ENCODE data around the gene LARGE1.

The LARGE1 gene

GRCh38 chr22:33817512-33818127, 102.7 kb downstream of the LARGE1 start:
- no peak for DNase-seq

- no peak for DNase-seq
Observed at GRCh38 chr22:33812360-33812977, 107.8 kb downstream of the LARGE1 start.

DNA sequence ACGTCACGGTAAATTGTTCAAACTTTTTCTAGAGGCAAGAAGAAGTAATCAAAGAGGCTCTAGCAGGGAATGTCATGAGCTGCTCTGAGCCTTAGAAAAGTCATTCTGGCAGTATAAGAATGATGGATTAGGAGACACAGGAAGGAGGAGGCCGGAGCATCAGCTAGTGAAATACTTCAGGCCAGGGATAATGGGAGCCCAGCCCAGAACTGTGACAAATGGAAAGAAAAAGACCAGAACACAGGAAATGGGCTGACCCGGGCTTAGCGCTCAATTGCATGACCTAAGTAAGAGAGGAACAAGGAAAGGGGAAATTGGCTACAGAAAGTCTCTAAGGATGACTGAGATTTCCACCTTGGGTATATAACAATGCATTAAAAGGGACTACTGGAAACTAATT, 108.6 kb downstream of the LARGE1 start:
- no peak for DNase-seq

- no peak for DNase-seq
Observed at GRCh38 chr22:33811208-33811607, 109.1 kb downstream of the LARGE1 start.

DNA sequence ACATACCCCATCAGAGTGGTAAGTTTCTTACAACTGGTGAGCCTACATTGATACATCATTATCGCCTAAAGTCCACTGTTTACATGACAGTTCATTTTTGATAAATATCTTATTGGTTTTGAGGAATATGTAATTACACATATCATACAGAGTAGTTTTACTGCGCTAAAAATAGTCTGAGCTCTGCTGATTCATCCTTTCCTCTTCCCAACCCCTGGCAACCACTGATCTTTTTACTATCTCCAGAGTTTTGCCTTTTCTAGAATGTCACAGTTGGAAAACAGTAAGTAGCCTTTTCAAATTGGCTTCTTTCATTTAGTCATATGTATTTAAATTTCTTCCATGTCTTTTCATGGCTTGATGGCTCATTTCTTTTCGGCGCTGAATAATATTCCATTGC, 112.8 kb downstream of the LARGE1 start:
- DNase-seq, result no peak

DNA sequence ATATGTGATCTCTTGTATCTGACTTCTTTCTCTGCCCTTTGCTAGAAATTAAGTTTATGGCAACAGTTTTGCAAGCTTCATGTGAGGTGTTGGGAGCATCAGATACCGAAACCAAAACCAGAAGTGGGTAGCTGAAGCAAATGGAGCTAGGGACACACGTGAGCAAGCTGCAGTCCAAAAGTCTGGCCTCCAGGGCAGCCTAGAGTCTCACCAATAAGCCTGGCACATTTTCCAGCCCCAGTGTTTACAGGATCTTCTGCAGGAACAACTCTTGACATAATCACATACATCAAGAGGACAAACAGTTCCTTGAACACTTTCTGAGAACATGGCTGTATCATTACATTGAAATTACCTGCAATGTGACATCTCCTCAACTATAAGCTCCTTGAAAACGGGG, 114.1 kb downstream of the LARGE1 start:
- no peak for DNase-seq

- no peak for DNase-seq
Observed at GRCh38 chr22:33803371-33804282, 116.6 kb downstream of the LARGE1 start.

DNA sequence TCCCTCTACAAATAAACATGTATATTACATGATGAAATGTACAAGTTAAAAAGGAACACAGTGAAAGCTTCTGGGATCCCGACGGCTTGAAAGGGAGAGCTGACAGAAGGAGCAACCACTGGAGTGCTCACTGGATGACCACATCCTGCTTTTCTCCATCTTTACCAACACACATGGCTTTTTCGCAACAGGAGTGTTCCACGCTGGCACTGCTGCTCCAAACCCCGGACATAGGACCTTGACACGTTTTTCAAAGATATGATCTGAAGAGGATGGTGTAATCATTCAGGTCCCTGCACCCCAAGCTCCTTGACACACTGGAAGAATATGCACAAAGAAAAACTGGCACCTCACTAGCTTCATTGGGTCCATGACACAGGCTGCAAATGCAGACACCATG, 121.9 kb downstream of the LARGE1 start:
- DNase-seq, result no peak

GRCh38 chr22:33796494-33796893, 123.8 kb downstream of the LARGE1 start:
- no peak for DNase-seq

- no peak for DNase-seq
Observed at GRCh38 chr22:33793475-33793874, 126.8 kb downstream of the LARGE1 start.

- no peak for DNase-seq
Observed at GRCh38 chr22:33792832-33793231, 127.4 kb downstream of the LARGE1 start.

DNA sequence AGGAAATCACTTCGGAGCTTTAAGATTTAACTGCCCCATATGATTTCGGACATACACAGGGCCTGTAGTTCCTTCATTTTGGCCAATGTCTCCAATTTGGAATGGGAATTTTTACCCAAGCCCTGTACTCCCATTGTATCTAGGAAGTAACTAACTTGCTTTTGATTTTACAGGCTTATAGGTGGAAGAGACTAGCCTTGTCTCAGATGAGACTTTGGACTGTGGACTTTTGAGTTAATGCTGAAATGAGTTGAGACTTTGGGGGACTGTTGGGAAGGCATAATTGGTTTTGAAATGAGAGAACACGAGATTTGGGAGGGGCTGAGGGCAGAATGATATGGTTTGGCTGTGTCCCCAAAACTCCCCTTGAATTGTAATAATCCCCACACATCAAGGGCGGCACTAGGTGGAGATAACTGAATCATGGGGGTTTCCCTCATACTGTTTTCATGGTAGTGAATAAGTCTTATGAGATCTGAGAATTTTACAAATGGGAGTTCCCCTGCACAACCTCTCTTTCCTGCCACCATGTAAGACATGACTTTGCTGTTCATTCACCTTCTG, 130.5 kb downstream of the LARGE1 start:
- DNase-seq, result no peak

DNA sequence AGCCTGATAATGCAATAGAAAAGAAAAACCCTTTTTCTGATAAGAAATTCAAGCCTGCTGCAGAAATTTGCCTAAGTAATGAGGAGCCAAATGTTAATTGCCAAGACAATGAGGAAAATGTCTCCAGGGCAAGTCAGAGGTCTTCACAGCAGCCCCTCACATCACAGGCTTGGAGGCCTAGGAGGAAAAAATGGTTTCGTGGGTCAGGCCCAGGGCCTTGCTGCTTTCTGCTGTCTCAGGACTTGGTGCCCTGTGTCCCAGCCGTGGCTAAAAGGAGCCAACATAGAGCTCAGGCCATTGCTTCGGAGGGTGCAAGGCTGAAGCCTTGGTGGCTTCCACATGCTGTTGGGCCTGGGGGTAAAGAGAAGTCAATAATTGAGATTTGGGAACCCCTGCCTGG, 131.3 kb downstream of the LARGE1 start:
- DNase-seq, result no peak

DNA sequence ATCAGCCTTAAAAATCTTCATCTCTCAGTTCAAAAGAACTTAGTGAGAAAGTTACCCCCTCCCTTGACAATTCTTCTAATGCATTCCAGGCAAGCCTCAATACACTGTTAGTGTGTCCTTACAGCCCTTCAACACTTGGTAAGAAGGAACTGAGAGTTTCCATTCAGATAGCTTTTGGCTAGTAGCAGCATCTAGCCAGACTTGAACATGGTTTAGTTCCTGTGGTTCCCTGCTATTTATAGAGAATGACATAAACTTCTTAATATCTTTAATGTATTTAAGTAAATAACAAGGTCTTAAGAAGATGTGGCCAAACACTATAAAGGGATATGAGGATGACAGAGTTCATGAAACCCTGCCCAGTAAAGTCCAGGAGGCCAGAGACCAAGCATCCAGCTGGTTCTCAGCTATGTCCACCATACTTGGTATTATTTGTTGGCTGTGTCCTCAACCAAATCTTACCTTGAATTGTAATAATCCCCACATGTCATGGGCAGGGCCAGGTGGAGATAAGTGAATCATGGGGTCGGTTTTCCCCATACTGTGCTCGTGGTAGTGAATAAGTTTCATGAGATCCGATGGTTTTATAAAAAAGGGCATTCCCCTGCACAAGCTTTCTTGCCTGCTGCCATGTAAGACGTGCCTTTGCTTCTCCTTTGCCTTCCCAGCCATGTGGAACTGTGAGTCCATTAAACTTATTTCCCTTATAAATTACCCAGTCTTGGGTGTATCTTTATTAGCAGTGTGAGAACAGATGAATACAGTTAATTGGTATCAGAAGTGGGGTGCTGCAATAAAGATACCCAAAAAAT, 132.4 kb downstream of the LARGE1 start:
- DNase-seq, result no peak

- DNase-seq, result no peak
Observed at GRCh38 chr22:33786149-33786548, 134.1 kb downstream of the LARGE1 start.

GRCh38 chr22:33785283-33785968, 134.8 kb downstream of the LARGE1 start:
- no peak for DNase-seq

DNA sequence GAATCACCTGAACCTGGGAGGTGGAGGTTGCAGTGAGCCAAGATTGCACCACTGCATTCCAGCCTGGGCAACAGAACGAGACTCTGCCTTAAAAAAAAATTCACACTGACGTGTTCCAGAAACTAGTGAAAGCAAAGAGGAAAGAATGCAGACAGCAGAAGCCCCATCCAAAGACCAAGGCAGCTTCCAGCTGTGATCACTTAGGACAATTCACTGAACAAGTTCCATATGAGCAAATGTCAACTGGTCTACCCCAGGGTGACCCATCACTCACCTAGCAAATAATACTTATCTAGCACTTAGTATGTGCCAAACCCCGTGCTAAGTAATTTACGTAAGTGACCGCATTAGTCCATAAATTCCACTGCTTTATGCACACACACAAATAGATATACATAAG, 138.9 kb downstream of the LARGE1 start:
- no peak for DNase-seq

DNA sequence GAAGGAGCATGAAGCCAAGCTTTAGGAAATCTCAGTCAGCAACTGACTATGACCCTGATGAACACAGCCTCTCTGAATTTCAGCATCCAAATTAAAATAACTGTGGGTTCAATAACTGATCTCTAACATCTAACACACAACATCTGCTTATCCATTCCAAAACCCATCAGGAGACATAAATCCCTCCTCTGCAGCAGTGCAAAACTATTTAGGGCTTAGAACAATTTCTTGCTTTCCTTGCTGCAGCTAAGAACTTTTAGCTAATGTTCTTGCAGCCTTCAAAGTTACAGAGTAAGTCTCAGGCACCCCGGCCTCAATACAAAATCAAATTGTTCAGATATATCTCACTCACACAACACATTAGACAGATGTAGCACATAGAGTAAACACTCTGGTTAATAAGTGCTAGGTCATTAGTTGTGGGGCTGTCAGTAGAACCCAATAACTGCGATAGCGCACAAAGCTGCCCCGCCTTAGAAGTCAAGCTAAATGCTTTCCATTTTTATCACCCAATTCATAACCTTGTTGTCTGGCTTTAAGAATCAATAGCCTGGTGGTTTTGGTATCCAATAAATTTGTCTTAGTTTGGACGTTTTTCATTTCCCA, 139.6 kb downstream of the LARGE1 start:
- no peak for DNase-seq

DNA sequence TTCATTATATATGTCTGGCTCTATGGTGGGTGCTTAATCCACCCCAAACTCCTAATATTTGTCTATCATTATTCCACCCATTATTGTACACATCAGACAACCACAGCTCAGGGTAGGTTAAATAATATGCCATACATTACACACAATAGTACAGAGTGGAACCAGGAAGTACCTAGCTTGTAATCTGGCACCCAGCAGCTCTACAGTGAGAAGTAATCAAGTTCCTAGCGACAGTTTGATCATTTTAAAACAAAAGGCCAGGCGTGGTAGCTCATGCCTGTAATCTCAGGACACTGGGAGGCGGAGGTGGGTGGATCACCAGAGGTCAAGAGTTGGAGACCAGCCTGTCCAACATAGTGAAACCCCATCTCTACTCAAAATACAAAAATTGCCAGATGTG, 141.0 kb downstream of the LARGE1 start:
- no peak for DNase-seq

DNA sequence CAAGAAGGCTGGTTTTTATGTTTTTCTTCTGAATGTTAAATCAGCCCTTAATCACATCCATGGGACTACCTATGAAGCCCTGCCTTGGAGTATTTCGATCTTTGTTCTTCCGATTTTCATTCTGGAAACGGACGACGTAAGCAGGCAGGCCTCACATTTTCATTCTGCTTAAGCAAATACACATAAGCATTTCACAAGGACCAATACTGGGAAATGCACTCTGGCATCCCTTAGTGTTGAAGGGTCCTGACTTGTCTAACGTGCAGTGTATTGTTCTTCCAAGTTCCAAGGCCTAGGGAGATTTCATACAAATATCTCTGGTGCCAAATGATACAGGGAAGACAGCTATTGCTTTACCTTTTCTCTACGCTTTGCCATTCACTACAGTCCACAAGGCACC, 143.8 kb downstream of the LARGE1 start:
- no peak for DNase-seq

GRCh38 chr22:33774781-33775180, 145.5 kb downstream of the LARGE1 start:
- DNase-seq, result no peak

GRCh38 chr22:33772745-33773144, 147.5 kb downstream of the LARGE1 start:
- no peak for DNase-seq

All from activated gamma-delta T cell treated with Interleukin-2 at 50 U/mL for 16 hours (primary cell).